GM18951 (cell line): Measurements from ENCODE around the gene SPO11.
"Not testable (repeated sequence)": the region's sequence is repeated elsewhere in the genome, so short reads cannot be mapped to it uniquely, and the experiment has no call there.

ENCODE experiments used
- POLR2A ChIP-seq: IDR thresholded peaks from 4 replicates; pipeline ENCODE4 v1.6.1; 2011; ENCODE audit warnings: mild to moderate bottlenecking; ENCODE audit not compliant: insufficient read length, insufficient read depth; ENCODE audit errors: extremely low read depth
- in situ Hi-C: fragments of 300-500 bp; cut with MboI; formaldehyde crosslinking; loops from one replicate; pipeline ENCODE4 v1.12.0; 2022; ENCODE audit warnings: low sequenced_read_pairs, mixed read lengths, inconsistent platforms; ENCODE audit not compliant: unreplicated experiment

Gene SPO11

DNA sequence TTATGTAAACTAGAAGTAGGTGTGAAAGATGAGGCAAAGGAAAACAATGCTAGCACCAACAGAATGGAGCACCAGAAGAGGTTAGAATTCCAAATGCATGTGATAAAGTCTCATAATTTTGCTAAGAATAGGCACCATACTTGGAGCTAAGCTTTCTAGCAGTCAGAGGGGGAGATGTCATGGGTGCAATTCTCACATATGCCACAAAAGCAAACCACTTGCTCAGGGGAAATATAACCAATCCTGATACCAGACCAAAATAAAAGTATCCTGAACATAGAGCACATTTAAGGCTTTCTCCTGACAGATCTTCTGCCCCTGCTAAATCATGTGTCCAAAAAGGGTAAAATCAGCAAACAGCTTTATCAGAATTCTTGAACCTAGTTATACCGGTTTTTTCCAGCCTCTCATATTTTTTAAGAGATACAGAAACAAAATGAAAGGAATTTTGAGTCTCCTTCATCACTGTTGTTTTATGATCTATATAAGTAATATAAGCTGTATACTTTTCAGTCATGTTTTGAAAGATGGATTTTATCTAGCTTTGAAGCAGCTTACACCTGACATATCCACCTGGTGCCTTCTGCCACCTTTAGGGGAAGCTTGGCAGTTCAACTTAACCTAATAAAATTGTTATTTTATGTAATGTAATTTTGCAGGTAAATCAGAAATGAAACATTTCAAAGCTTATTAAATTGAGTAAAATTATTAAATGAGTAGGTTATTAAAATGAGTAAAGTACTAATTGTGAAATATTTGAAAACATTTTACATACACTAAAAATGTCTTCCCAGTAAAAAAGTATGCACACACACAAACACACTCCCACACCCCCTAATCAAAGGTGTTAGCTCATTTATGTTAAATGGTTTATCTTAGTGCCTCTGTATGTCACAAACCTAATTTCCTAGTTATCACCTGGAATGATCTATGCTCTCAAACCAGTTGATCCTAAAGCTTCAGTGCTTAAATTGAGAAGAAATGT, 2.8 kb downstream of the SPO11 start:
- in situ Hi-C loops = no loop called here
- no peak for TF ChIP-seq POLR2A

DNA sequence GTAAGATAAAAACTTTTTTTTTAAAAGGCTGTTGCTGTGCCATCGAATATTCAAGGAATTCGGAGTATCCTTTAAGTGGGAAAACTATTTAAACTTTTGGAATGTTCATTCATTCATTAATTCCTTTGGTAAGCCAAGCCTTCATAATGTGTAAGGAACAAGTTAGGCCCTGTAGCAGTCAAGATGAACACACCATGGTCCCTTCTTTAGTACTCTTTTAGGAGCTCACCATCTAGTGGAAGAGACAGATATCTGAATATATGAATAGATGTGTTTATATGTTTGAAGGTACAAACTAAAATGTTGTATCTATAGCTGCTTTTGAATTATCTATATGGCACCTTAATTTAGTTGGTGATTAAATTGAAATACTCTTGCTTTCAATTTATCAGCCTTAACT, 5.8 kb downstream of the SPO11 start:
- TF ChIP-seq POLR2A = no peak
- in situ Hi-C loops = no loop called here

DNA sequence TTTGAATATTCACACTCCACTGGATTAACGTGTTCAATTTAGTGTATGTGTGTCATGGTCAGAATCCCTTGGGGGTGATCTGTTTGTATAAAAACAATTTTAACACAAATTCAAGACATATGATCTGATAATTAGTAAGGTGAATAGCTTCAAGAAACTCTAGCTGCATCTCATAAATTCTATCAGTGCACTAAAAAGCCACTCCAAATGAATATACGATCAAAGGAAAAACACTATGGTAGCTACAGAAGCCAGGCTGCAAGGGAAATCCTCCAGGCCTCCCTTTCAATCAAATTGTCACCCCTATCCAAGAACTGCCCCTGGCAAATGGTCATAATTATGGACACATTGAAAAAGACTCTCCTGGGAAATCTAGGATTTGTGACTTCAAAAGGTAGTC, 12.1 kb downstream of the SPO11 start:
- TF ChIP-seq POLR2A = no peak
- in situ Hi-C loops = loop anchor here (5.0 kb wide), 1 partner anchor 254 kb away; no protein-coding TSS in a partner anchor

DNA sequence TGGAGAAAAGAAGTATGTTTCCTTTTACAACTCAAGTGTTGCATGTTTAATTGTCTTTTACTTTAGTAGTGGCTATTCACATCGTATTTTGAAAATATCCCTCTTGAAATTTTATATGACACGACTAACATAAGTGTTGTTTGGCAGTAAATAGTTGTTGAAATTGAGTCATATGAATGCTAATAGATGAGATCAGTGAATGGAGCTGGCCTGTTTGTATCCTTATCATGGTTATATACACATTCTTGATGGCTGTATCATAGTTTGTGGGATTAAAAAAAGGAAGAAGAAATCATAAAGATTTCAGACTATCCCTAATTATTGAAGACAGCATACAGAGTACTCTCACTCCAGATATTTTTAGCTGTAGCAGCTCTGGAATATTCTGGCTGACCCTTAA, 13.2 kb downstream of the SPO11 start:
- in situ Hi-C loops = loop anchor here (5.0 kb wide), 1 partner anchor 256 kb away; no protein-coding TSS in a partner anchor
- TF ChIP-seq POLR2A = no peak

DNA sequence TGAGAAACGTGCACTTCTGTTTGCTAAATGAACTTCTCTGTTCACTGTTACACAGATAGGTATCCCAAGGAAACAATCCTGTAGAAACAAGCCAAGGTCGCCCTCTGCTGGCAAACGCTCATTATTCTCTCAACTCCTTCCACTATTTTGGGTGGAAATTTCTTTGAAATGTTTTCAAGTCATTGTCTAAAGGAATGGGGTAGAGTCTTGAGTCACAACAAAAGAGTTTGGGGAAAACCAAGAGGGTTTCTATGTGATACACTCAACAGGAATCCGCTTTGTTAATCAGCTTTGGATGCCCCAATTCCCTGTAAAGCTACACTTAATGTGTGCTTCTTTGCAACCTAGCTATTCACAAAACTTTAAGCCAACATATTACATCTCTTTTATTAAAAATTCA, 16.9 kb downstream of the SPO11 start:
- in situ Hi-C loops = no loop called here
- no peak for TF ChIP-seq POLR2A

DNA sequence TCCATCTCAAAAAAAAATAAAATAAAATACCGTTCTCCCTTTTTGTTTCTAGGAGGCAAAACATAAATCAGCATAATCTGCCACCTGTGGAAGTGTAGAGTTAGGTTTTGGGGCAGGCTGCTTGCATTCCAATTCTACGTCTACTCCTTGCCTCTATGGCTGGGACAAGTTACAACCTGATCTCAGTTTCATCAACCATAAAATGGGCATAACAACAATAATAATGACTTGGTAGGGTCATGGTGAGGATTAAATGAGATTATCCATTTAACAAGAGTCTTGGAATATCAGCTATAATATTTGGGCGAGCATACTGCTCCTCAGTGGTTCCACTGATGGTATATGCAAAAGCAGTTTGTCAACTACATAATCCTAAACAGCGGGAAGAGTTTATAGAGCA, 17.8 kb downstream of the SPO11 start:
- in situ Hi-C loops = no loop called here
- no peak for TF ChIP-seq POLR2A

DNA sequence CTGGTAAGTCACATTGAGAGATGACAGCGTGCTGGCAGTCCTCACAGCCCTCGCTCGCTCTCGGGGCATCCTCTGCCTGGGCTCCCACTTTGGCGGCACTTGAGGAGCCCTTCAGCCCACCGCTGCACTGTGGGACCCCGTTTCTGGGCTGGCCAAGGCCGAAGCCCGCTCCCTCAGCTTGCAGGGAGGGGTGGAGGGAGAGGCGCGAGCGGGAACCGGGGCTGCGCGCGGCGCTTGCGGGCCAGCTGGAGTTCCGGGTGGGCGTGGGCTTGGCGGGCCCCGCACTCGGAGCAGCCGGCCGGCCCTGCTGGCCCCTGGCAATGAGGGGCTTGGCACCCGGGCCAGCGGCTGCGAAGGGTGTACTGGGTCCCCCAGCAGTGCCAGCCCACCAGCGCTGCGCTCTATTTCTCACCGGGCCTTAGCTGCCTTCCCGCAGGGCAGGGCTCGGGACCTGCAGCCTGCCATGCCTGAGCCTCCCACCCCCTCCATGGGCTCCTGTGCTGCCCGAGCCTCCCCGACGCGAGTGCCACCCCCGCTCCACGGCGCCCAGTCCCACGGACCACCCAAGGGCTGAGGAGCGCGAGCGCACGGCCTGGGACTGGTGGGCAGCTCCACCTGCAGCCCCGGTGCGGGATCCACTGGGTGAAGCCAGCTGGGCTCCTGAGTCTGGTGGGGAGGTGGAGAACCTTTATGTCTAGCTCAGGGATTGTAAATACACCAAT, 18.8 kb downstream of the SPO11 start:
- in situ Hi-C loops = not testable (repeated sequence)

DNA sequence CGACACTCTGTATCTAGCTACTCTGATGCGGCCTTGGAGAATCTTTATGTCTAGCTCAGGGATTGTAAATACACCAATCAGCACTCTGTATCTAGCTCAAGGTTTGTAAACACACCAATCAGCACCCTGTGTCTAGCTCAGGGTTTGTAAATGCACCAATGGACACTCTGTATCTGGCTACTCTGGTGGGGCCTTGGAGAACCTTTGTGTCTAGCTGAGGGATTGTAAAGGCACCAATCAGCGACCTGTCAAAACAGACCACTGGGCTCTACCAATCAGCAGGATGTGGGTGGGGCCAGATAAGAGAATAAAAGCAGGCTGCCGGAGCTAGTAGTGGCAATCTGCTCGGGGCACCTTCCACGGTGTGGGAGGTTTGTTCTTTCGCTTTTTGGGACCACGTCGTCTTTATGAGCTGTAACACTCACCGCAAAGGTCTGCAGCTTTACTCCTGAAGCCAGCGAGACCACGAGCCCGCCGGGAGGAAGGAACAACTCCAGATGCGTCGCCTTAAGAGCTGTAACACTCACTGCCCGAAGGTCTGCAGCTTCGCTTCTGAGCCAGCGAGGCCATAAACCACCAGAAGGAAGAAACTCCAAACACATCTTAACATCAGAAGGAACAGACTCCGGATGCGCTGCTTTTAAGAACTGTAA, 19.4 kb downstream of the SPO11 start:
- in situ Hi-C loops = not testable (repeated sequence)

DNA sequence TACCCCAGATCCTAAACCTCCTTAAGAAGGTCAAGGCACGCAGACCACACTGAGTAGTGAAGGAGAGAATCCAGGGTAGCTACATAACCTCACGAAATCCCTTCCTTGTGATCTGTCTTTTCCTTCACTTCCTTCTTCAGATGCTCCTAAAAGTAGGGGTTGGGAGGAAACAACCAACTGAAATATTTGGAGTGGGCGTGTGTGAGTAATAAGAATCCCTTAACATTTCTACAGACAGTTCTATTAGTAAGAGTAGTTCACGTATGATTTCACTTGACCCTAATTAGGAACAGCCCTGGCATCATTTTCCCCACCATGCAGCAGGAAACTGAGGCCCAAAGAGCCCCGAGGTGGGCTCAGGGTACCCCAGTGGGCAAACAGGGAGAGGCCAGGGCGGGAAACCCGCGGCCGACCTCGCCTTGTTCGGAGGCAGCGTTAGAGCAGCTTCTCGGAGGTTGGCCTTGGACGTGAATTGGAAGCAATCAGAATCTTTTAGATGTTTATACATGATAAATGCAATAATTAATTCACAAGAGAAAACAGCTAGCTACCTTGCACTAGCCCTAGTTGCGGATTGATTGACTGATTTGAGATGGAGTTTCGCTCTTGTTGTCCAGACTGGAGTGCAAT, 20.6 kb downstream of the SPO11 start:
- TF ChIP-seq POLR2A = no peak
- in situ Hi-C loops = no loop called here

DNA sequence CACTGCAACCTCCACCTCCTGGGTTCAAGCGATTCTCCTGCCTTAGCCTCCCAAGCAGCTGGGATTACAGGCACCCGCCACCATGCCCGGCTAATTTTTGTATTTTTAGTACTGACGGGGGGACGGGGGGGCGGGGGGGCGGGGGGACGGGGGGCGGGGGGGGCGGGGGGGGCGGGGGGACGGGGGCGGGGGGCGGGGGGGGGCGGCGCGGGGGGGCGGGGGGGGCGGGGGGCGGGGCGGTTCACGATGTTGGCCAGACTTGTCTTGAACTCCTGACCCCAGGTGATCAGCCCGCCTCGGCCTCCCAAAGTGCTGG, 21.1 kb downstream of the SPO11 start:
- in situ Hi-C loops = not testable (repeated sequence)

DNA sequence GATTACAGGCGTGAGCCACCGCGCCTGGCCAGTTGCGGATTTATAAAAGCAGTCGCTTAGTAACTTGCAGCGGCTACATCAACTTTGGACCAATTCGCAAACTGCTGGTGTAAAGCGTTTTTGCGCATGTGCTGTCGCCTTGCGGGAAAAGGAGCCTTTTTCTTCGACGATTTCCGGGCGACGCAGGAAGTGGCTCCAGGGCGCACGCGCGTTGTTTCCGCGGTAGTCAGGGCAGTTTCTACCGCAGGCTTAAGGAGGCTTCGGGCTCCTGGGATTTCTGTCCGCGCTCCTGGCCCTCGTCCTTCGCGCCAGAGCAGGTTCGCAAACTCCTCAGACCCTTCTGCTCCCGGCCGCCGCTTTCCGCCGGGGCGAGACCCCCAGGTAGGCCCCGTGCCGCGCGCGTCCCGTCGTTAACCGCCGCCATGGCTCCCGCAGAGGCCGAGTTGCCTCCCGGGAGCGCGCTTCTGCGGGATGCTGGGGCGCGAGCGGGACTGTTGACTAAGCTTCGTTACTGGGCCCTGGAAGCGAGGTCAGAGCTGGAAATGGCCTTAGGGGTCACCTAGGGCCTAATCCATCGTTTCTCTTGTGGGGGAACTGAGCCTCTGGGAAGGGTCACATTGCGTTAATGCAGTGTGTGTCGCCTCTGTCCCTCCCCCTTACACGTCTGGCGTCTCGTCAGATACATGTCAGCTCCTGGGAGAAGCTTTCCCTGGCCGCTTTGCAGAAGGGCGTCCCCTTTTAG, 21.6 kb downstream of the SPO11 start, which contains the start of gene RAE1:
Gene RAE1 (plus strand): TSS at position 214 of the 742 bp plus-strand sequence. CDS start 2,784 bp downstream, outside the sequence.
- TF ChIP-seq POLR2A = peak; percentile 77
- in situ Hi-C loops = no loop called here

DNA sequence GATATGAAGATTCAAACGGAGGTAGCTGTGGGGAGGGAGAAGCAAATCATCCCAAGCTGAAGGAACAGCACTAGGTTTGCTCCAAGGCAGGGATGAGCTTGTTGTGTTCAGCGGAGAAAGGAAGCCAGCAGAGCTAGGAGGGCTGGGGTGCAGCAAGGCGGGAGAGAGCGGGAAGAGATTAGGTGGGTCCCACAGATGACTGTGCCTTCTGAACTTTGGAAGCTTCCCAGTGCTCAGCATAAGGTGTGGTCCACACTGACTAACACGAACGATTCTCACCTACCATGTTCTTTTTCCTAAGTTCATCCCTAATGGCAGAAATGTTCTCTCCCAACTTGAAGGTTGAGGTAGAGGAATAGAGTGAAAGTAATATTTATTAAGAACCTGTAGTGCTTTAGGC, 22.7 kb downstream of the SPO11 start:
- TF ChIP-seq POLR2A = no peak
- in situ Hi-C loops = no loop called here

DNA sequence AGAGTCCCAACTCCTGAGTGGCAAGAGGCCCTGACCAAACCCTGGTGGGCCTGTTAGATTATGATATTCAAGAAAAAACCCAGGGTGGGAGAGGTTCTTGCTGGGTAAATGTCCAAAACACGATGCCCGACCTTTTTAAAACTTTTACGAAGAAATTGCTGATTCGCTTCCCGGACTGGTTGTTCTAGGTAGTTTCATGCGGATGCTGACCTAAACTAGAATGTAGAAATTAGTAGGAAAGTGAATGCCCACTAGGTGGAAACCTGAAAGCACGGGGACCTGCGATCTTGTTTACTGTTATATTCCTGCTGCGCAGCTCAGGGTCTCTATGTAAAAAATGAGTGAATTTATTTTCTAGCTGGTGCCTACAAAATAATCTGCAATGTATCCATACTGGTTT, 23.7 kb downstream of the SPO11 start:
- no peak for TF ChIP-seq POLR2A
- in situ Hi-C loops = no loop called here
